ENCODE data around the gene CREBRF.

- TF ChIP-seq ZNF274 (IDR thresholded peaks at IDR 0.05; ENCODE audit: low read depth, low read length): no peak
- TF ChIP-seq YY1 (IDR thresholded peaks at IDR 0.05; ENCODE audit: insufficient read depth, insufficient read length): no peak
Measured at GRCh38 chr5:173075970-173076369, 19.8 kb downstream of the CREBRF start.
